NCI-H748 treated with DMSO at 0.1 percent for 48 hours (cell line): ENCODE results near the gene FITM2.
"Not testable (repeated sequence)": the region's sequence is repeated elsewhere in the genome, so short reads cannot be mapped to it uniquely, and the experiment has no call there.

Source experiments
- DNase-seq: peaks from one replicate; lab custom pipeline; 2025; lab: John Stamatoyannopoulos, UW

The FITM2 gene

GRCh38 chr20:44334306-44334705, 23.3 kb upstream of the FITM2 start:
- no peak for DNase-seq

- DNase-seq = no peak
Observed at GRCh38 chr20:44331201-44331600, 20.2 kb upstream of the FITM2 start.

- DNase-seq = no peak
Observed at GRCh38 chr20:44328428-44328827, 17.4 kb upstream of the FITM2 start.

- not testable (repeated sequence) for DNase-seq
Observed at GRCh38 chr20:44327748-44328147, 16.7 kb upstream of the FITM2 start.

- DNase-seq = no peak
Observed at GRCh38 chr20:44326391-44327159, 15.6 kb upstream of the FITM2 start.

GRCh38 chr20:44324343-44324742, 13.3 kb upstream of the FITM2 start:
- DNase-seq = no peak

GRCh38 chr20:44319839-44320422, 8.9 kb upstream of the FITM2 start:
- DNase-seq = no peak

- DNase-seq = no peak
Observed at GRCh38 chr20:44314870-44315269, 3.9 kb upstream of the FITM2 start.

- no peak for DNase-seq
Observed at GRCh38 chr20:44309763-44310663, 989 bp downstream of the FITM2 start.

GRCh38 chr20:44306927-44307326, 4.1 kb downstream of the FITM2 start:
- DNase-seq = no peak

- no peak for DNase-seq
Observed at GRCh38 chr20:44304383-44304782, 6.6 kb downstream of the FITM2 start.

- no peak for DNase-seq
Observed at GRCh38 chr20:44302736-44303135, 8.3 kb downstream of the FITM2 start.

GRCh38 chr20:44302026-44302669, 8.9 kb downstream of the FITM2 start:
- DNase-seq = no peak

GRCh38 chr20:44301285-44301684, 9.7 kb downstream of the FITM2 start:
- DNase-seq = no peak

GRCh38 chr20:44299011-44299535, 11.9 kb downstream of the FITM2 start:
- not testable (repeated sequence) for DNase-seq

GRCh38 chr20:44297721-44298120, 13.3 kb downstream of the FITM2 start:
- no peak for DNase-seq

GRCh38 chr20:44296011-44296410, 15.0 kb downstream of the FITM2 start:
- DNase-seq = no peak

GRCh38 chr20:44291754-44292153, 19.2 kb downstream of the FITM2 start:
- no peak for DNase-seq

- DNase-seq = no peak
Observed at GRCh38 chr20:44288252-44288651, 22.8 kb downstream of the FITM2 start.

GRCh38 chr20:44287272-44288097, 23.5 kb downstream of the FITM2 start:
- no peak for DNase-seq

- no peak for DNase-seq
Observed at GRCh38 chr20:44284032-44284431, 27.0 kb downstream of the FITM2 start.
